Pancreas (tissue), 10 donors: ENCODE data around the gene CCDC88B. TPM values are rescaled to one million over a fixed set of nuclear protein-coding genes. Genes with fewer than 3 reads are reported as not detected.
A peak's percentile ranks its signal among the peaks of the same experiment; 100 is the strongest.

Experiments used
- ATAC-seq, 4 donors: fragments of 200-7000 bp; cut with Tn5 transposase; one replicate each; pipeline versions ENCODE4 v1.8.0 to v1.9.1; 2020; ENCODE audit warnings: mild to moderate bottlenecking in 4 of 4, moderate library complexity in 4 of 4
- DNase-seq, 6 donors: peaks; one replicate each; pipeline ENCODE4 v3.0.0-alpha.2; 2020
- FAIRE-seq: peaks from 2 replicates; lab custom pipeline; 2012; peaks lifted over from hg19 to GRCh38; lab: Jason Lieb, UNC
- H3K27ac ChIP-seq, 4 donors: fragments of 200-600 bp; sonication (generic); 1 replicate in 3 of 4; 2 replicates in 1 of 4; pipeline versions ENCODE4 v1.5.0 to v1.8.0; 2020
- H3K27me3 ChIP-seq, 4 donors: fragments of 200-600 bp; one replicate each; pipeline ENCODE4 v1.8.0; 2021
- H3K36me3 ChIP-seq, 3 donors: fragments of 200-600 bp; sonication (generic) in 1 of 3; one replicate each; pipeline versions ENCODE4 v1.5.0 to v1.8.0; 2020 to 2021
- H3K4me1 ChIP-seq, 3 donors: fragments of 200-600 bp; one replicate each; pipeline ENCODE4 v1.8.0; 2021
- H3K4me3 ChIP-seq, 4 donors: fragments of 200-600 bp; sonication (generic) in 2 of 4; one replicate each; pipeline versions ENCODE4 v1.5.0 to v1.8.0; 2020 to 2021
- H3K9me3 ChIP-seq, 4 donors: fragments of 200-600 bp; one replicate each; pipeline ENCODE4 v1.8.0; 2021
- CTCF ChIP-seq, 4 donors: fragments of 200-600 bp; sonication (generic) in 3 of 4; IDR thresholded peaks; one replicate each; pipeline versions ENCODE4 v1.5.0 to v1.8.0; 2021; ENCODE audit warnings: antibody characterized with exemption in 4 of 4
- WGBS, 2 donors: extraction: QIAGEN DNeasy Blood & Tissue Kit; methylation state at CpG; one replicate each; pipeline ENCODE4 v1.1.7; 2013; 5-methylcytosine and 5-hydroxymethylcytosine counted together
- intact Hi-C, 3 donors: fragments of 100-400 bp; cut with DNase I; formaldehyde crosslinking; loops; one replicate each; pipeline versions ENCODE4 v1.11.1 to v1.14.2; 2022
- polyA plus RNA-seq, 2 donors: library from polyadenylated mRNA; stranded (reverse); fragments of 200-250 nt; gene quantifications; one replicate each; pipeline ENCODE4 v1.2.3, GENCODE V29; 2013
- total RNA-seq, 6 donors: library from RNA; stranded (reverse); fragmentation: NEBNext Ultra II Directional in 4 of 6; extraction: Animal tissue kit (Norgen Biotek cat#: 25700) in 4 of 6; gene quantifications; one replicate each; pipeline versions ENCODE4 v1.2.1 to v1.2.4, GENCODE V29; 2021 to 2023
- donor health status: healthy with polysubstance abuse.
- donor health status: DM: no; HTN: no; CAD: no; lungs with moderate emphysema.
- donor health status: DM: no; HTN: no; CAD: no.
- donor health status: control.
- donor health status: control.
- donor health status: Bipolar disorder and iron deficiency.
- donor health status: DM: yes; HTN: yes; CAD: no.
- donor health status: DM: no; HTN: no; CAD: no.
- donor health status: DM: no; HTN: no; CAD: no.
- donor health status: DM: yes; HTN: yes; CAD: no.

The CCDC88B gene
- total and polyA plus RNA-seq, 8 donors: 3.0 to 50.0 (median 6.4) TPM

- Histone ChIP-seq H3K9me3 (no peaks in the 10 kb centered on the region), H3K27me3 (no peaks in the 10 kb centered on the region), H3K4me1 (no peaks in the 10 kb centered on the region), H3K4me3 (no peak overlapping the region), H3K36me3 (peaks cover 0 to 8% (median 4%) of the 10 kb centered on the region in 3 donors), H3K27ac (no peak overlapping the region)
- intact Hi-C loops: no loop called here
- no peak for TF ChIP-seq CTCF (IDR thresholded peaks at IDR 0.05)
- ATAC-seq (no peak), FAIRE-seq (no peak), DNase-seq (no peak)
- 94 to 96% methylated on average over 6 of the region's 6 CpGs for WGBS, 2 donors
These were observed 32.0 kb downstream of the CCDC88B start for GRCh38 chr11:64372021-64372420.

GRCh38 chr11:64372802-64373597 is 33.0 kb downstream of the CCDC88B start:
- TF ChIP-seq CTCF (IDR thresholded peaks at IDR 0.05): no peak
- Histone ChIP-seq H3K27me3 (no peaks in the 10 kb centered on the region), H3K36me3 (peaks cover 0 to 8% (median 4%) of the 10 kb centered on the region in 3 donors), H3K9me3 (no peaks in the 10 kb centered on the region), H3K4me3 (no peak overlapping the region), H3K27ac (no peak overlapping the region), H3K4me1 (peaks cover 0 to under 1% (median 0%) of the 10 kb centered on the region in 3 donors)
- FAIRE-seq: no peak
- 67 to 70% methylated on average over 18 of the region's 18 CpGs for WGBS, 2 donors
- intact Hi-C loops: no loop called here
- peak; percentile 42 to 75 (median 44) for ATAC-seq
- peak in 2 of 6 donors; percentile 32 to 37 for DNase-seq

GRCh38 chr11:64373598-64373974 is 33.6 kb downstream of the CCDC88B start:
- Histone ChIP-seq H3K27ac (no peak overlapping the region), H3K9me3 (no peaks in the 10 kb centered on the region), H3K4me3 (no peak overlapping the region), H3K27me3 (no peaks in the 10 kb centered on the region), H3K4me1 (peaks cover 0 to 4% (median 3%) of the 10 kb centered on the region in 3 donors), H3K36me3 (peaks cover 0 to 8% (median 0%) of the 10 kb centered on the region in 3 donors)
- 81 to 92% methylated on average over 5 of the region's 5 CpGs for WGBS, 2 donors
- peak in 1 of 6 donors; percentile 36 for DNase-seq
- TF ChIP-seq CTCF (IDR thresholded peaks at IDR 0.05): no peak
- ATAC-seq: no peak
- FAIRE-seq: no peak
- intact Hi-C loops: no loop called here

- intact Hi-C loops: no loop called here
These were observed 36.1 kb downstream of the CCDC88B start for GRCh38 chr11:64376071-64376470.

More at GRCh38 chr11:64376071-64376470, 36.1 kb downstream of the CCDC88B start:
- Histone ChIP-seq H3K9me3 (no peaks in the 10 kb centered on the region), H3K4me1 (peaks cover 0 to 4% (median 3%) of the 10 kb centered on the region in 3 donors), H3K27me3 (no peaks in the 10 kb centered on the region), H3K27ac (no peak overlapping the region), H3K36me3 (no peaks in the 10 kb centered on the region), H3K4me3 (no peak overlapping the region)
- no peak for TF ChIP-seq CTCF (IDR thresholded peaks at IDR 0.05)
- no peak for DNase-seq
- WGBS, 2 donors: 93 to 95% methylated on average over 7 of the region's 7 CpGs
- no peak for ATAC-seq
- FAIRE-seq: no peak
